COLO829 (cell line): ENCODE measurements around the gene ALKBH4.
"Not testable (repeated sequence)": the region's sequence is repeated elsewhere in the genome, so short reads cannot be mapped to it uniquely, and the experiment has no call there.

ENCODE experiments used
- DNase-seq: peaks from one replicate; pipeline ENCODE4 v3.0.0; 2012; ENCODE audit warnings: low spot score

ALKBH4 gene

GRCh38 chr7:102455596-102455995, 9.1 kb downstream of the ALKBH4 start:
- no peak for DNase-seq

GRCh38 chr7:102454932-102455331, 9.7 kb downstream of the ALKBH4 start:
- DNase-seq = not testable (repeated sequence)

- no peak for DNase-seq
Measured at GRCh38 chr7:102454468-102454867, 10.2 kb downstream of the ALKBH4 start.

GRCh38 chr7:102453319-102453718, 11.3 kb downstream of the ALKBH4 start:
- no peak for DNase-seq

- DNase-seq = no peak
Measured at GRCh38 chr7:102452451-102452850, 12.2 kb downstream of the ALKBH4 start.

- DNase-seq = no peak
Measured at GRCh38 chr7:102451371-102452054, 13.2 kb downstream of the ALKBH4 start.

- no peak for DNase-seq
Measured at GRCh38 chr7:102450242-102450641, 14.4 kb downstream of the ALKBH4 start.

GRCh38 chr7:102449136-102449535, 15.5 kb downstream of the ALKBH4 start:
- DNase-seq = no peak

GRCh38 chr7:102447311-102447710, 17.4 kb downstream of the ALKBH4 start:
- DNase-seq = no peak

GRCh38 chr7:102446387-102447156, 18.1 kb downstream of the ALKBH4 start:
- DNase-seq = no peak

GRCh38 chr7:102445674-102446071, 19.0 kb downstream of the ALKBH4 start:
- no peak for DNase-seq

- DNase-seq = no peak
Measured at GRCh38 chr7:102444961-102445673, 19.5 kb downstream of the ALKBH4 start.

- peak; percentile 84 for DNase-seq
Measured at GRCh38 chr7:102439963-102440795, 24.5 kb downstream of the ALKBH4 start.

- no peak for DNase-seq
Measured at GRCh38 chr7:102436118-102436517, 28.5 kb downstream of the ALKBH4 start.

- DNase-seq = no peak
Measured at GRCh38 chr7:102434039-102434486, 30.6 kb downstream of the ALKBH4 start.

- peak; percentile 82 for DNase-seq
Measured at GRCh38 chr7:102433219-102434038, 31.2 kb downstream of the ALKBH4 start, which contains the start of gene ORAI2. ORAI2 (plus strand) TSS chr7:102433575; CDS start chr7:102438957, 5,382 bp downstream.

GRCh38 chr7:102432442-102433218, 32.0 kb downstream of the ALKBH4 start:
- DNase-seq = no peak

GRCh38 chr7:102431617-102432298, 32.9 kb downstream of the ALKBH4 start:
- DNase-seq = no peak

GRCh38 chr7:102429141-102429899, 35.3 kb downstream of the ALKBH4 start:
- no peak for DNase-seq
